NCI-H774 (cell line): Measurements from ENCODE around the gene NPR2.

Source experiments
- DNase-seq: peaks from one replicate; lab custom pipeline; 2025; lab: John Stamatoyannopoulos, UW

The NPR2 gene

DNA sequence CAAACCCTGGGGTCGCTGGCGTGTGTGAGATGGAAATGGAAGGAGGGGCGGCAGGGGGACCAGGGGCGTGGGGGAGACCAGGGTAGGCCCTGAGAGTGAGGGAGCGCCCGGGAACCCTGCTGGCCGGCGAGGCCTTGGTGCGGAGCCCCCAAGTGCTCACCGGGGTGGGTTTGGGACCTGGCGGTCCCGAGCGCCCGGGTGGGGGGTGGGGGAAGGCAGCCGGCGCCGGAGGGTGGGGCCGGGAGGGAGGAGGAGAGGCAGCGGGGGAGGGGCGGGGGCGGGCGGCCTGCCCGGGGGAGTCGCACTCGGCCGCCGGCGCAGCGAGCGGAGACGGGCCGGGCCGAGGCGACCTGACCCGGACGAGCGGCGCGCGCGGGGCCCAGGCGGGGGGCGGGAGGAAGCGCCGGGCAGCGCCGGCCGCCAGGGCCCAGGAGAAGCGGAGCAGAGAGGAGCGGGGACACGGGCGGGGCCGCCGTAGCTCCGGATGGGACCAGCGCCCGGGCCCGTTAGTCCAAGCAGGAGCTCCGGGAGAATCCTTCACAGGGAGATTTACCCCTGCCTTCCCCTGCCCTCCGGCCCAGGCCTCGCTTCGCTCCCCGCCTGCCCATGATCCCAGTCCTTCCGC is at the start of gene NPR2:
NPR2 (plus strand) TSS at position 295 of the 625 bp plus-strand sequence. CDS start 818 bp downstream, outside the sequence.
- no peak for DNase-seq

DNA sequence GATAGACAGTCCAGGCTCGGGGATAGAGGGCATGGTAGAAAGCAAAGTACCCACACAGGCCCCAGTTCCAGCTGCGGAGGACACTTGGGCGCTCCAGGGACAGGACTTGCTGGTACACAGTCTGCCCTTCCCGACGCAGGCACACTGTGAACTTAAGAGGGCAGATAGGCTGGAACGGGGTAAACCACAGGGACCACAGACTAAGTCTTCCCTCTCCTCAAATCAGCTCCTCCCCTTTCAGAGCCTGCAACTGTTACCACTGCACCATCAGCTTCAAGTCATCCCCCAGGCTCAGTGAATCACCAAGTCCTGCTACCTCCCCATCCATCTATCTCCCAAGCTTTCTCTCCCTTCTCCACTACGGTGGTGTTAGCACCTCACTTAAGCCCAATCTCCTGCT is 49.7 kb upstream of the NPR2 start:
- no peak for DNase-seq

DNA sequence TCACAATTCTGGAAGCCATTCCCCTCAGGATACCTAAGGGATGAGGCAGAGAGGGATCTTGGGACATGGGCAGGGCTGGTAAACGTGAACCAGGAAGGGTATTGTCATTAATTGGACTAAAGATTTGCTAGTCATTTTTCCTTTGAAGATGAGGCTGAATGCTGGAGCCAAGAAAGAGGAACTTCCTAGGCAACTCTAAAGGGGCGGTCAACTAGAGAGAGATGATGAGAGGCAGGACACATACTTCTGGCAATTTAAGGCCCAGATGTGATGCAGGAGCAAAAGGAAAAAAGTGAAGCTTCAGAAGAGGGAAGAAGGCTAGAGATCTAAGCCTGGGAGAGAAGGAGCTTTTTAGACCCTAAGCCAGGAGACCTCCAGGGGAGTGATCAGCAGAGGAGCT is 47.9 kb upstream of the NPR2 start:
- DNase-seq: no peak

DNA sequence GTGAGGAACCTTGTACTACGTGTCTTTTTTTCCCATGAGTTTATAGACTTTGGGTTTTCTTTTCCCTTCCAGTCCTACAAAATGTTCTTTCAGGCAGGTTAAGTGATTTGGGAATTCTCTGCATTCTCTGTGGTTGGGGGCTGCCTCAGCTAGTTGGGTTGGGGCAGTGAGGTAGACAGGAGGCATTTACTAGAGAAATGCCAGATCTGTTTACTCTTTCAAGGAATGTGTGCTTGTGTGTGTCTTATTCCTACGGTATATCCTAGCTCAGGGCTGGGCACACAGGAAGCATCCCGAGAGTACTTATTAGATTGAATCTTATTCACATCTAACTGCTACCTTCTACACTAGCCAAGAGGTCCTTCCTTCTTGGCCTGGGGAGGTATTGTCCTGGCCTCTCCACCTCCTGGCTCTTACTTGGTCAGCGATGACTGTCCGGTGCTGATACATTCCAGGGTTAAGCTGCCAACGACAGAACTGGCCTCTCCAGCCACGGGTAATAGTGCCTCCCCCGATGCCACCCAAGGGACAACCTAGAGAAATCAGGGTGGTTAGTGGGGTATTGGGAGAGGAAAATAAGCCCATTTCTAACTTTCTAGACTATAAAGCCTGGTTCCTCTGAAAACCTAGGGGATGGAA is 47.4 kb upstream of the NPR2 start:
- DNase-seq: no peak

DNA sequence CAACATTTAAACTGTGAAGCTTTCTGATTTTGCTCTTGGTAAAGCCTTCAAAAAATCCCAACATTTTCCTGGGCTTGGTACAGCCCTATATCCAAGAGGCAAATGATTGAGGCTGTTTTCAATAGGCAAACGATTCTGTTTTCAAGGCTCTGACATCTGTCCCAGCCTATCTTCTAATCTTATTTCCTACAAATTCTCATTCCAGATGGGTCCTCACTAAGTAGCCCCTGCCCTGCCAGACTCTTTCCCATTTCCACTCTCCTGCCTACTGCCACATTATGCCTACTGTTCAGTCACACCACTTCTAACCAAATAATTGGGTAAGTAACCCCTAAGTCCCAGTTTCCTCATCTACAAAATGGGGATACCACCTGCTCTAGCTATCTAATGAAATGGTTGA is 45.8 kb upstream of the NPR2 start:
- DNase-seq: no peak

DNA sequence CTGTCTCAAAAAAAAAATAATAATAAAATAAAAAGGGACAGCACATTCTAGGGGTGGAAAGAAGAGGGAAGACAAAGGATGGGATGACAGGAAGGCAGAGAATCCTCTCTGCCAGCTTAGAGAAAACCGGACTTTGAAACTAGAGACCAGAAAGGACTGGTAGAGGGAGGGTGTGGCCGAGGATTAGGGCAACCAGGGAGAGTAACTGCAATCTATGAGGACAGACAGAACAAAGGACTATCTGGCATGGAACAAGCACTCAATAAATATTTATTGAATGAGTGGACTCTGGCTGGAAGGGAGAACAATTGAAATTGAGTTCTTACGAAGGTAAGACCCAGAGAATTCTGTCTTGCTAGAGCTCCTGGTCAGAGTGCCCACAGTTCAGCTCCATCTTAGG is 44.8 kb upstream of the NPR2 start:
- no peak for DNase-seq

DNA sequence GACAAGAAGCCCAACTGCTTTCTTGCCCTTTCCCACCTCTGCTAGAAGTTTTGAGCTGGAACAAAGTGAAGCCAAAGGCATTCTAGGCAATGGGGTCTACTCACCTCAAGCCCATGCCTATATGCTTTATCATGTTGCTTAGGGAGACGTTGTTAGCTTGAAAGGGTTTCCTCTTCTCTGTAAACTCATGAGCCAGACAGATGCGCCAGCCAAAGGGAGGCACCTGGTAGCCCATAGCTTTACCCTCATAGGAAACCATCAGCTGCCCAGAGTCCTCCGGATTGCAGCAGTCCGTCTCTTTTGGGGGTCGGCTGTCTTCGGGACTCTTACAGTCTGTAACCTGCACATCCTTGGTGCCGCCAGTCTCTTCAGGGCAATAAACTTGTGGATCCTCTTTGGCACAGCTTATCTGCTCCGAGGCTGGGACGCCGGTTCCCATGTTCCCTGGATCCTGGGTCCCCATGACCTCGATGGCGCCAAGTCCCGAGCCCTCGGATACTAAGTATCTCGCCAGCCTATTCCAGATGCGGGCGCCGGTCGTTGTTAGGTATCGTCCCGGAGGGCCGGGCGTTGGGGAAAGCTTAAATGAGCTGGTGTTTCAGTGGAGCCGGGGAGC is 43.0 kb upstream of the NPR2 start:
- no peak for DNase-seq

DNA sequence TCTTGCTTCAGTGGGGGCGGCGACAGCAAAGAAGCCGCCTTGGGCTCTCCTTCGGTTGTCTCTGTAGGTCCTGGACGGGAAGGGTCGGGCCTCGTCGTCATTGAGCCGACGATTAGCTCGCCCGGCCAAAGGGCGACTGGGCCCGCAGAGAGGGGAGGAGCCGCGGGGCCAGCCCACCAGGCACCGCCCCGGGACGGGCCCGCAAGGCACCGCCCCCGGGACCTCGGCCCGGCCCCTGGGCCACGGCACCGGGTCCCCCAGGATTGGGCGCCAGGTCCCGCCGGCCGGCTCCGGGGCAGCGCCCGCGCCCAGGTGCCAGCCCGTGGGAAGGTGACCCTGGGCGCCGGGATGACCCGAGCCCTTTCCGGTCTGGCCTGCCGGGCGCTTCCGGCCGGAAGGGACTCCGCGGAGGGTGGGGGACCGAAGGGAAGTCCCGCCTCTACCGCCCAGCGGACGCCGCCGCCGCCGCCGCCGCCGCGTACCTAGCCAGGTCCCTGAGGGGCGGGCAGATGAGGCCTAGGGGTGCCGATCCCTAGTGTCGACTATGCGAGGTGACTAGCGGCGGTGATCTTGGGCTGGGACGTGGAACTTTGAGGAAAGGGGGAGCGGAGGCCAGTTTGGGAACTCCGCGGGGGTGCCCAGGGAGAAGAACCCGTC is 42.4 kb upstream of the NPR2 start, which contains the start of the genes GBA2 and RGP1:
GBA2 (minus strand) TSS at position 371 of the 657 bp plus-strand sequence. CDS start 524 bp downstream, outside the sequence.
RGP1 (plus strand) TSS at position 430 of the 657 bp plus-strand sequence. CDS start 469 bp downstream, outside the sequence.
- peak; percentile 76 for DNase-seq

DNA sequence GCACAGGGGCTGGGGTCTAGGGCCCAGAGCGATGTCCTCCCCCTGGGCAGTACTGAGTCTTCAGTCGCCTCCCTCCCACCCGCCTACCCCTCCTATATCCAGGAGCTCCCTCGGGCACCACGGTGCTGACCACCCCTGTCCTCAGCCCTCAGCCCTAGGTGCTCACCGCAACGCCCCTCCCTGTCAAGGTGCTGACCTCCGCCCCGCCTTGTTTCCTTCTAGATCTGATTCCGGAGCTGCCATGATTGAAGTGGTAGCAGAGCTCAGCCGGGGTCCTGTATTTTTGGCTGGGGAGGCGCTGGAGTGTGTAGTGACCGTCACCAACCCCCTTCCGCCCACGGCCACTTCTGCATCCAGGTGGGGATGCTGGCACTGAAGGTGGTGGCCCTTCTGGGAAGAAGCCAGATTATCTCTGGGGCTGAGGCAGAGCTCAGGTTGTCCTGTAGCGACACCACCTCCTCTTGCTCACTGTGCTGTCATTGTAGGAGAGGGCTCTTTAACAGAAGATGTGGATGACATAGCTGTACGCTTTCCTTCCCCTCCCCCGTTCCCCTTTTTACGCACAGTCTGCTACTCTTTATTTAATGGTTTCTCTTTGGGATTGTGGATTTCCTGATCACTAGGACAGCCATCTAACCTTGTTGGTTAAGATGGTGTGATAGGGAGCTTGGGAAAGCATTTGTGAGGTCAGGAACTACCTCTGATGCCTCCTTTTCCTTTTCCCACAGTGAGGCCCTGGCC is 41.7 kb upstream of the NPR2 start:
- DNase-seq: no peak

DNA sequence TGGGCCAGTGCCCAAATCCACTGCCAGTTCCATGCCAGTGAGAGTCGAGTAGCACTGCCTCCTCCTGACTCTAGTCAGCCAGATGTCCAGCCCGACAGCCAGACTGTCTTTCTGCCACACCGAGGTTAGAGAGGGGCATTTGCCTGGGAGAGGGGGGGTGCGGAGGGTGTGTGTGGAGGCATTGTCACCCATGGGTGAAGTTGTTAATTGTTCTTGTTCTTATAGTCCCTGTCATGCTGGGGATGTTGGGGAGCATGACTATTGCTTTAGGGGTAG is 41.2 kb upstream of the NPR2 start:
- DNase-seq: no peak

DNA sequence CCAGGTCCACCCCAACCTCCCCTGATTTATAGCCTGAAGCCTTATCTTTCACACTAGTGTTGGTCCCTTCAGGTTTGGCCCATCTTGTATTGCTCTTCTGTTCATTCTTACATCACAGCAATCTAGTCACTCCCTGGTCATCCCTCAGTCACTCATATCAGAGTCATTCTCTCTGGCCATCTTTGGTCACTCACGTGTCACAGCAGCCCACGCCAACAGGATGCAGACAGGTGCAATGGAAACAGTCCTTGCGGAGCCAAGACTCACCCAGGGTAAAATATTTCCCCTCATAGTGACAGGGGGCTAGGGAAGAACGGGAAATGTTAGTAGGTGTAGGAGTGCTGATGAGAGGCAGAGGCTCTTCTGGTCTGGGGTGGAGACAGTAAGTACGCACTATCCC is 37.9 kb upstream of the NPR2 start:
- no peak for DNase-seq

DNA sequence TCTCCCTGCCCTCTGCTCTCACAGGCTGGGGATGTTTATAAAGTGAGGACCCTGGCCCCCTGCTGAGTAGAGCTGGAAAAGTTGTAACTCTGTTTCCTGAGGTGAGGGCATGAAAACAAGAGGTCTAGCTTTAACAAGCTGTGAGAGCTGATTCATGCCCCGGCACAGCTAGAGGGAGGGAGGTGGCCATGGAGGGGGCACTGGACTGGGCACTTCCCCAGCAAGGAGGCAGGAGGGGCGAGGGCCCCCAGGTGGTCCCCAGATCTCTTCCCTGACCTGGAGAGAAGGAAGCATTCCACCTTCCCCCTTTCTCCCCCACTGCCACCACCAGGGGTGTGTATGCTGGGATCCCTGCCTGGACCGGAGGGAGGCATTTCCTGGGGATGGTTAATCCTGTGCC is 37.1 kb upstream of the NPR2 start, which contains the start of gene MSMP:
MSMP (minus strand) TSS at position 13 of the 400 bp plus-strand sequence. CDS start 147 bp downstream, outside the sequence.
- DNase-seq: no peak

DNA sequence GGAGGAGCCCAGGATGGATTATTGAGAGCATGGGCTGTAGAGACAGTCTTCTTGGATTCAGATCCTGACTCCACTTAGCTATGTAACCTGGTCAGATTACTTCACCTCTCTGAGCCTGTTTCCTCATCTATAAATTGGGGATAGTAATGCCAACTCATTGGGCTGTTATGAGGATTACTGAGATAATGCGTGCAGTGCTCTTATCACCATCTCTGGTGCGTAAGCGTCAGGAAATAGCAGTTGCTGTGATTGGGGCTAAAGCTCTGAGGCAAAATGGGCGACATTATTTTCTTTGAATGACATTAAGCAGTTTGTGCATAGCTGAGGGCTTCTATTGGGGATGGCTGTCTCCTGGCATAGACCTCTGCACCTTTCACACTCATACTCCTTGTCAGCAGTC is 36.3 kb upstream of the NPR2 start:
- no peak for DNase-seq

DNA sequence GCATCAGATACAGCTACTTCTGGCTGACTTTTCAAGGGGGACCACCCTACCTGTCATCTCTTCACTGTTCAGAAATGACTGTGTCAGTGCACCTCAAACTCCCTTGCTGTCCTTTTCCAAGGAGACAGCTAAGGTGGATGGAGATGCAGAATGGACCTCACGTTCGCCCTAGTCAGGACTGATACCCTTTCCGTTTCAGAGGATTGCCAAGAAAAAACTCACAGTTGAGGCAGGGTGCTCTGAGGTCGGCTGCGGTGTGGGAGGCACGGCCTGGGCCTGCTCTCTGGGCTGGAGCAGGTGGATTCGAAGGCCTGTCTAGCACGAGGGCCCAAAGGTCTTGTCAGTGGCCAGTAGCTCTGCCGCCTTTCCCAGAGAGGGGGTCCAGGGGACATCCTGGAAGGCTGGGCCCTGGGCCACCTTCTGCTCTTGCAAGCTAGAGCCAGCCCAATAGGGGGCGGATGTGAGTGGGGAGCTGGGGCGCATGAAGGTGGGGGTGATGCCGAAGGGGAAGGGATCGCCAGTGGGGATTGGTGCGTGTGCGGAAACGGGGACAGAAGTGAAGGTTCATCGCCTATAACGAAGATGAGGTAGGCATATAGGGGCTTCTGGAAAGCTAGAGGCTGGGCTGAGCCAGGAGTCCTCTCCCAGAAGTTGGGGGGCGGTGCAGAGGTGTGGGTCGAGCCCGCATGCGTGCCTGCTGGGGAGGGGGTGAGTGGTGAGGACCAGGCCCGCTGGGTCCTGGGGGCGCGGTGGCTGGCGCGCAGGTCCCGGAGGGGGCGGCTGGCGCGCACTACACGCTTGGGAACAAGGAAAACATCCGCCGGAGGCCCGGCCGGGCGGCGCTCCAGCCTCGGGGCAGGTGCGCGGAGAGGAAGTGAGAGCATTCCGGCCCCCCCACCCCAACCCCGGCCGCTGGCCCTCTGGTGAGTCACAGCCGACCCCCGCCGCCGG is 34.8 kb upstream of the NPR2 start:
- DNase-seq: peak; percentile 71

DNA sequence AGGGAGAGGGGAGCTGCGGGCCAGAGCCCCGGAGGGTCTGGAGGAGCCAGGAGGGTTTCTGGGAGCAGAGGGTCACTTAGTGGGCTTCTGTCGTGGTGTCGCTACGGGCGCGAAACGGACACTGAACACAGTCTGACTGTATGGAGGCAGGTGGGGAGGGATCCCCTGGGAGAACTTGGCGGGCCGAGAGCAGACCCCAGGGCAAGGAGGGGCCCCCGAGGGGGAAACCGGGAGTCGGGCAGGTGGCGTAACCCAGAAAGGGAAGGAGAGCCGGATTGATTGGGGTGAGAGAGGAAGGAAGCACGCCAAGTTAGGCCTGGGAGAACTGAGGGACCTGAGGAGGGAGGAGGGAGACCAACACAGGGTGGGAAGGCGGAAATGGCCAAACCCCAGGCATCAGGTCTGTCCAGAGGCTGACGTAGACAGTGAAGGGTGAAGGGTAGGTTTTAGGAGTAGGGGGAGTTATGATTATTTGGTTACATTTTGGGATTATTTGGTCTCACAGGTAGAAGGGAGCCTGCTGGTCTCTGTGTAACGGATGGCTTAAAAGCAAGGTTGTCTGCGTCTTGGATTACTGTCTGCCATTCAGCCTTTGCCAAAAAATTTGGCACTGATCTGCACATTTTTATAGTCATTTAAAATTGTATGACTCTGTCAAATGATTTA is 34.0 kb upstream of the NPR2 start:
- peak; percentile 53 for DNase-seq

DNA sequence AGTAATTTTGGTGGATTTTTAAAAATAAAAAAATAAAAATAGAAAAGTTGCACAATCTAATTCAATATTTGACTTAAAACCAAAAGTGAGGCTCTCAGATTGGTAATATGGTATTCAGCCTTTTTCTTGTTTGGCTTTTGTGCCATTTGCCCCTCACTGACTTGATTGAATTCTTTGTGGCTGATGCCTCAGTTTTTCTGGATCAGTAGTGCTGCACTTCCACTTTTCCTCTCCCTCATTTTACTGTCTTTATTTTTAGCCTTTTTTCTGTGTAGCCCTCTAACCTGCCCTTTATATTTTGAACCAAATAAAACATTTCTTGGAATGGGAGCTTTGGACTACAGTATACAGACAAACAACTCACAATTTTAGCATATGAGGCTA is 33.5 kb upstream of the NPR2 start:
- DNase-seq: no peak

DNA sequence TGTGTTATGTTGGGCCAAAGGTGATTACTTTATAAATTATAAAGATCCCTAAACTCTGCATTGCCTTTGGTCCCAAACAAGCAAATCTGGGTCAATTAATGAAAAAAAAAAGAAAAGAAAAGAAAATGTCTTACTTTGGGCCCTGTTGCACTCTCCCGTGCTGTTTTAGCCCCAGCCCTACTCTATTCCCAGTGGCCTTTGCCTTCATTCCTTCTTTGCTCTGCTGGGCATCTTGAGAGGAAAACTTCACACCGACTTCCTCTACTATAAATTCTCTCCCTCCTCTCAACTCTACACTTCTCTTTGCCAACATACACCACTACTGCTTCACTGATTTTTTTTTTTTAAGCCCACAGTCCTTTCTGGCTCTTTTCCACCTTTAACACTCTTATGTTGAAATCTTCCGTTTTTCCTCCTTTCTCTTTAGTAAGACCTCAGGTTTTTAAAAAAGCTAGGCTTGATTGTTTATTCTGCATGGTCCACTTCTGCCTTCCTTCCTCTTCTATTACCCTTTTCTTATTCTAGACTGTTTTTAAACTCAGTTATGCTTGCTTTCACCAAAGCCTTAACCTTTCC is 32.8 kb upstream of the NPR2 start:
- DNase-seq: no peak

DNA sequence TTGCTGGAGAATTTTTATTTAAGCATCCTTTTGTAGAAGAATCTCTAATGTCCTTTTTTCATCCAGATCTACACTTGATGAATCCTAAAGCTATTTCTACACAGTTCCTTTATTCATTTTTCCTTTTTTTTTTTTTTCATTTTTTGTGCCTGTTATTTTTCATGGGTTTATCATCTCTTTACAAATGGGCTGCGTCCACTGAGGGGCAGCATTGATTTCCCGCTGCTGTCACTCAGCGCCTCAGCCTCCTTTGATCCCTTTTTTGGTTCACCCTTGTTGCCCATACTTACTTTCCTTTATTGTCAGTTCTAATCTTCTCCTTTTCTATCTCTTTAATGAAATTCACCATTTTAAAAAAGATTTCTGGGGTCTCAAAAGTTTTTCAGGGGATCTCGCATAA is 31.6 kb upstream of the NPR2 start:
- no peak for DNase-seq

DNA sequence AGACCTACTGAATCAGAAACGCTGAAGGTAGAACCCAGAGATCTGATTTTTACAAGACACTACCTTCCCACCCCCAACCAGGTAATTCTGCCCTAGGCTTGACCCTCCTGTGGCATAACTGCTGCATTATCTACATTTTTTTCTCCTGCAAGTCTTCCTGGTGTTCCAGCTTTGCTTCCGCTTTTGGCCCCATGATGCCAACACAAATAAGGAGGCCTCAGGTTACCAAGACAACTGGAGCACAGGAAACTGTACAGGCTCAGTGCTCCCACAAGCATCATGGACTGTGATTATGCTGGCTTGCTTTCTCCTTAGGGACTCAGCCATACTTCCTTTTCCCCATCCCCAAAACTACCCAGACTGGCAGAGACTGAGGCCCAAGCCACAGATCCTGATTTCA is 30.7 kb upstream of the NPR2 start:
- no peak for DNase-seq

DNA sequence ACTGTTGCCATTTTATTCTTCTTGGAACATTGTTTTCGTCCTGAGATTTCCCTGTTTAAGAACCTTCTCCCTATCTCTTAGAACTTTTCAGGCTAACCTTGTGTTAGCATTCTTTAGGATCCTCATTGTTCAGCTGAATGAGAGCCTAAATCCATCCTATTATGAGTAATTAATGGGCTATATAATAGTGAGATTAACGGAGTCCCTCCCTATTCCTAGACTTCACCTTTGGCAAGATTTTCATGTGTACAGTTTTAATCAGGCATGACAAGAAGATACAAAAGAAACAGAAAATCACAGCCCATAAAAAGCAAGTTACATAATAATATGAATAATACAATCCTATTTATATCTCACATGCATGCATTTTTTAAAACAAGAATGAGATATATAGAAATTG is 28.2 kb upstream of the NPR2 start:
- DNase-seq: no peak
